Tibial nerve (tissue), 3 donors: ENCODE results near the gene CTU2.

Experiments used
- CTCF ChIP-seq, 5 experiments: fragments of 200-600 bp in 3 of 5; fragments of 450-650 bp in 2 of 5; sonication (generic) in 3 of 5; IDR thresholded peaks; one replicate each; pipeline ENCODE4 v1.5.1; 2016 to 2019; ENCODE audit warnings: antibody characterized with exemption in 5 of 5, mild to moderate bottlenecking in 3 of 5, moderate library complexity in 2 of 5
- POLR2A ChIP-seq, 2 donors: fragments of 450-650 bp; IDR thresholded peaks; one replicate each; pipeline ENCODE4 v1.6.1; 2017; ENCODE audit warnings: antibody characterized with exemption in 2 of 2, mild to moderate bottlenecking in 2 of 2, moderate library complexity in 2 of 2

- TF ChIP-seq CTCF (IDR thresholded peaks at IDR 0.05) (no peak), POLR2A (IDR thresholded peaks at IDR 0.05) (no peak)
Observed at GRCh38 chr16:88695753-88696152, 10.6 kb upstream of the CTU2 start.
